ENCODE data around the gene PACRGL. TPM values are rescaled to one million over a fixed set of nuclear protein-coding genes. Genes with fewer than 3 reads are reported as not detected.

Gene PACRGL
- total RNA-seq, 1 donor from 2014 or later = 11.5 TPM

DNA sequence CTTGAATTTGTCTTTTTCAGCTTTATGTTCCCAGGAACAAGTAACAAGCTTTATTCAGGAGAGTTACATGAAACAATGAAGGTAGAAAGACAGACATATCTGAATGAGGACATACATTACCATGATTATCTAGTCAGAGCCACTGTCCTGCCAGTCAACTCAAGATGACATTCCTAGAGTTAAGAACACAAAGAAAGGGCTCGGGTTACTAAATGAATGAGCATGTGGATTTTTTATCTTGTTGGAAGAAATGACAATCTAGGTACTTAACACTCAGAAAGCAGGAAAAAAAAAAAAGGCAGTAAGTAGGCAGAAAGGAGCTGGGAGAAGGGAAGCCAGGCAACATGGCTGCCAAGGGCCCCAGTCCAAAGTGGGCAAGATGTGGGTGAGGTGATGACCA, 28.0 kb upstream of the PACRGL start:
- Mint-ChIP-seq H3K9me3 (ENCODE audit: low read depth) (no peaks in the 10 kb centered on the region), H3K36me3 (ENCODE audit: low read depth) (no peaks in the 10 kb centered on the region), H3K27me3 (ENCODE audit: low read depth) (peaks cover 15% of the 10 kb centered on the region), H3K4me1 (ENCODE audit: low read depth) (no peaks in the 10 kb centered on the region), H3K4me3 (ENCODE audit: unreplicated experiment) (no peak overlapping the region), H3K27ac (ENCODE audit: unreplicated experiment) (no peak overlapping the region)
- TF ChIP-seq, protein P1, sequence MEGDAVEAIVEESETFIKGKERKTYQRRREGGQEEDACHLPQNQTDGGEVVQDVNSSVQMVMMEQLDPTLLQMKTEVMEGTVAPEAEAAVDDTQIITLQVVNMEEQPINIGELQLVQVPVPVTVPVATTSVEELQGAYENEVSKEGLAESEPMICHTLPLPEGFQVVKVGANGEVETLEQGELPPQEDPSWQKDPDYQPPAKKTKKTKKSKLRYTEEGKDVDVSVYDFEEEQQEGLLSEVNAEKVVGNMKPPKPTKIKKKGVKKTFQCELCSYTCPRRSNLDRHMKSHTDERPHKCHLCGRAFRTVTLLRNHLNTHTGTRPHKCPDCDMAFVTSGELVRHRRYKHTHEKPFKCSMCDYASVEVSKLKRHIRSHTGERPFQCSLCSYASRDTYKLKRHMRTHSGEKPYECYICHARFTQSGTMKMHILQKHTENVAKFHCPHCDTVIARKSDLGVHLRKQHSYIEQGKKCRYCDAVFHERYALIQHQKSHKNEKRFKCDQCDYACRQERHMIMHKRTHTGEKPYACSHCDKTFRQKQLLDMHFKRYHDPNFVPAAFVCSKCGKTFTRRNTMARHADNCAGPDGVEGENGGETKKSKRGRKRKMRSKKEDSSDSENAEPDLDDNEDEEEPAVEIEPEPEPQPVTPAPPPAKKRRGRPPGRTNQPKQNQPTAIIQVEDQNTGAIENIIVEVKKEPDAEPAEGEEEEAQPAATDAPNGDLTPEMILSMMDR (IDR thresholded peaks at IDR 0.05) = no peak
- DNase-seq (ENCODE audit: low spot score) = no peak

DNA sequence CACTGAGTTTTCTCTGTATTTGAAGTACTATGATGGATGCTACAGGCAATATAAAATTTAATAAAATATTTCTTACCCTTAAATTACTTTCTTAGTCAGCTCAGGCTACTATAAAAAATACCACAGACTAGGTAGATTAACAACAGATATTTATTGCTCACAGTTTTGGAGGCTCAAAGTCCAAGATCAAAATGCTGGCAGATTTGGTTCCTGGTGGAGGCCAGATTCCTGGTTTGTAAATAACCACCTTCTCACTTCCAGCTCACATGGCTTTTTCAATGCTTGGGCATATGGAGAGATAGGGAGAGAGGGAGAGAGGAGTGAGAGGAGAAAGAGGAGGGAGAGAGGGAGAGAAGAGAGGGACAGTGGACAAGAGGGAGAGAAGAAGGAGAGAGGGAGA, 24.5 kb upstream of the PACRGL start:
- H3K27me3 Mint-ChIP-seq (ENCODE audit: low read depth) = peaks cover 31% of the 10 kb centered on the region
- H3K9me3 Mint-ChIP-seq (ENCODE audit: low read depth) = peaks cover 7% of the 10 kb centered on the region
- TF ChIP-seq, protein P1 (IDR thresholded peaks at IDR 0.05) = no peak
- no peak for DNase-seq (ENCODE audit: low spot score)
- H3K27ac Mint-ChIP-seq (ENCODE audit: unreplicated experiment) = no peak overlapping the region
- H3K36me3 Mint-ChIP-seq (ENCODE audit: low read depth) = no peaks in the 10 kb centered on the region
- no peak overlapping the region for H3K4me3 Mint-ChIP-seq (ENCODE audit: unreplicated experiment)
- no peaks in the 10 kb centered on the region for H3K4me1 Mint-ChIP-seq (ENCODE audit: low read depth)

DNA sequence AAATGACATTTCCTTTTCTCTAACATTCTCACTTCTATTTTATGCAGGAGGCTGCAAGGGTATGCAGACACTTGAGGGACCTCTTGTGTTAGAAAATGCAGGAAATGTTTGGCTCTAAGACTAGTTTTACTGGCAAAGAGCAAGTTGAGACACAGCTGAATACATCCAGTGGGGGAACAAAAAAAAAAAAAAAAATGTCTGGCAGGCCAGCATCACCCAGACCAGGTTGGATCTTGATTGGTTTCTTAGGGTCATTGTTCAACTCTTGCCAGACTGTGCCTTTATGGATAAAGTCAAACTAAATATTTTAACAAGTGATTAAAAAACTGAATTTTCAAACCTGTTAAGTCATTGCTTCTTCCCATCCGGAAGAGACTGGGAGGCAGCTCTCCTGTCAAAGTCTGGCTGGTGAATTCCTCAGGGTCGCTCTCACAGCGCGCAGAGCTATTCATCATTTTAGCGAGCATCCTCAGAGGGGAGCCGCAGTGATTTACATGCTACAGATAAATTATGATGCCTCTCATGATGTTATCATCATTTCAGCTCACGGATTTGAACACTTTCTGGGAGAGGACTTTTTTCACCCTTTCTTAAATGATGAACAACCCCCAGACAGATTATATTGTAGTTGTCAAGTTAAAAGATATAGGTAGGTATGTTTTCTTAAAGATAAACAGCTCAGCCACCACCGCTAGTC, 23.6 kb upstream of the PACRGL start:
- Mint-ChIP-seq H3K4me1 (ENCODE audit: low read depth) (no peaks in the 10 kb centered on the region), H3K27ac (ENCODE audit: unreplicated experiment) (no peak overlapping the region), H3K36me3 (ENCODE audit: low read depth) (no peaks in the 10 kb centered on the region), H3K9me3 (ENCODE audit: low read depth) (peaks cover 7% of the 10 kb centered on the region), H3K27me3 (ENCODE audit: low read depth) (peaks cover 36% of the 10 kb centered on the region), H3K4me3 (ENCODE audit: unreplicated experiment) (no peak overlapping the region)
- TF ChIP-seq, protein P1 (IDR thresholded peaks at IDR 0.05) = no peak
- no peak for DNase-seq (ENCODE audit: low spot score)

DNA sequence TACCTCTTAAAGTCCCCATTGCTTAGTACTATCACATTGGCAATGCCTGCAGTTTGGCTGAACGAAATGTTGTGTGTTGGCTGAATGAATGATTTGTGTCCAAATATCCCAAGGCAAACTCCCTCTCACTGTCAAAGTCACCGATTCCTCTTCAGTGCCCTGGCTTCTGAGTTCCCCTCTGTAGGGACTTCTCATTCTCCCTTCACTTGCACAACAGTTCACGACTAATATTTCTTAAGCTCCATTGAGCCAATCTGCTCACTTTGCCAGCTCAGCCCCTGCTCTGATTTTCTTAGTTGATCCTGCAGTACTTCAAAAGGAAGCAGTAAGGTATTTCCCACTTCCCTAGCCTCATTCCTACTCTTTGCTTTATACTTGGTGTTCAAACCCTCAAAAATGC, 21.9 kb upstream of the PACRGL start:
- no peak for DNase-seq (ENCODE audit: low spot score)
- peaks cover 7% of the 10 kb centered on the region for H3K9me3 Mint-ChIP-seq (ENCODE audit: low read depth)
- TF ChIP-seq, protein P1 (IDR thresholded peaks at IDR 0.05) = no peak
- H3K27me3 Mint-ChIP-seq (ENCODE audit: low read depth) = peaks cover 49% of the 10 kb centered on the region
- no peak overlapping the region for H3K4me3 Mint-ChIP-seq (ENCODE audit: unreplicated experiment)
- no peak overlapping the region for H3K27ac Mint-ChIP-seq (ENCODE audit: unreplicated experiment)
- H3K36me3 Mint-ChIP-seq (ENCODE audit: low read depth) = no peaks in the 10 kb centered on the region
- H3K4me1 Mint-ChIP-seq (ENCODE audit: low read depth) = no peaks in the 10 kb centered on the region

DNA sequence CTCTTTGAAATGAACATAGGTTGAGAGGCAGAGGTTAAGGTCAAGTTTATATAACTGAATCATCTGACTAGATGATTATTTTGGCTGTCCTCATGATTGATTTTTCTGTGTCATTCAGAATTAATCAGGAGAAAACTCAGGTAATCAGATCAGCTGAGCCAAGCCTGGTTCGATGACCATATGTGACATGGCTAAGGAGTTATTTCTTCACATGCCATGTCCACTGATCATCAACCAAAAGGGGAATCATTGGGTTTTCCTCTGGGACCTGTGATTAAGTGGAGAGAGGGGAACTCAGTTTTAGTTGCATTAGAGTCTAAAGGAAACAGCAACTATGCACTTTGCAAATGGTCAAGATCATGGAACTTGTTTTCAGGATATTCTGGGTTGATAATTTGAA, 20.3 kb upstream of the PACRGL start:
- Mint-ChIP-seq H3K4me1 (ENCODE audit: low read depth) (no peaks in the 10 kb centered on the region), H3K27me3 (ENCODE audit: low read depth) (peaks cover 52% of the 10 kb centered on the region), H3K27ac (ENCODE audit: unreplicated experiment) (no peak overlapping the region), H3K4me3 (ENCODE audit: unreplicated experiment) (no peak overlapping the region), H3K9me3 (ENCODE audit: low read depth) (peaks cover 7% of the 10 kb centered on the region), H3K36me3 (ENCODE audit: low read depth) (no peaks in the 10 kb centered on the region)
- DNase-seq (ENCODE audit: low spot score) = no peak
- TF ChIP-seq, protein P1 (IDR thresholded peaks at IDR 0.05) = no peak

Measured in chondrocyte (in vitro differentiated cells).